GM19395 (cell line): ENCODE data around the gene AIP.

Experiments
- ATAC-seq: cut with Tn5 transposase; IDR thresholded peaks from one replicate; pipeline ENCODE4 v1.9.1; 2021; ENCODE audit warnings: mild to moderate bottlenecking, moderate library complexity; ENCODE audit not compliant: unreplicated experiment

AIP gene

GRCh38 chr11:67492801-67493547 is 10.1 kb downstream of the AIP start:
- no peak for ATAC-seq

GRCh38 chr11:67493548-67494370 is 10.9 kb downstream of the AIP start:
- ATAC-seq = no peak

GRCh38 chr11:67494371-67495233 is 11.8 kb downstream of the AIP start:
- ATAC-seq = no peak

GRCh38 chr11:67495234-67496005 is 12.6 kb downstream of the AIP start:
- no peak for ATAC-seq

GRCh38 chr11:67496113-67496512 is 13.3 kb downstream of the AIP start:
- no peak for ATAC-seq

- no peak for ATAC-seq
Observed at GRCh38 chr11:67497656-67498291, 14.9 kb downstream of the AIP start.

- ATAC-seq = no peak
Observed at GRCh38 chr11:67498544-67498972, 15.7 kb downstream of the AIP start.

- no peak for ATAC-seq
Observed at GRCh38 chr11:67499808-67500483, 17.1 kb downstream of the AIP start.

- ATAC-seq = no peak
Observed at GRCh38 chr11:67500484-67500821, 17.6 kb downstream of the AIP start.

GRCh38 chr11:67500831-67501715 is 18.2 kb downstream of the AIP start:
- no peak for ATAC-seq

GRCh38 chr11:67501854-67502253 is 19.0 kb downstream of the AIP start:
- ATAC-seq = no peak

- ATAC-seq = no peak
Observed at GRCh38 chr11:67502328-67502979, 19.6 kb downstream of the AIP start.

GRCh38 chr11:67503119-67504004 is 20.5 kb downstream of the AIP start:
- no peak for ATAC-seq

GRCh38 chr11:67504005-67504949 is 21.5 kb downstream of the AIP start:
- no peak for ATAC-seq

GRCh38 chr11:67504950-67505581 is 22.2 kb downstream of the AIP start, which contains the start of gene PITPNM1:
Gene PITPNM1, minus strand, starts transcription at chr11:67505363. Its CDS starts 1,183 bp downstream, at chr11:67504180.
- ATAC-seq = no peak
